ENCODE data around the gene DYNC1I2. TPM values are rescaled to one million over a fixed set of nuclear protein-coding genes. Genes with fewer than 3 reads are reported as not detected.

The DYNC1I2 gene
- total RNA-seq = 125 and 167 TPM in 2 replicates

GRCh38 chr2:171687287-171688128 is at the start of gene DYNC1I2:
TSS of gene DYNC1I2 (plus strand) at chr2:171687469. CDS start at chr2:171690156, 2,687 bp downstream.

Other genes starting within 250 kb of the DYNC1I2 start
- gene CYBRD1, start 165.0 kb upstream of the DYNC1I2 start, total RNA-seq = 81.9 and 312 TPM in 2 replicates
- 16.6 and 21.1 TPM in 2 replicates for gene SLC25A12, start 206.8 kb downstream of the DYNC1I2 start, total RNA-seq
- 35.0 and 83.8 TPM in 2 replicates for gene HAT1, start 235.0 kb downstream of the DYNC1I2 start, total RNA-seq